Left hindlimb (tissue), 1 donor: ENCODE results near the gene ST8SIA5.

Experiments
- DNase-seq: peaks from one replicate; pipeline ENCODE4 v3.0.0-alpha.2; 2018

The ST8SIA5 gene

GRCh38 chr18:46736736-46737135 is 20.1 kb downstream of the ST8SIA5 start:
- DNase-seq: no peak

GRCh38 chr18:46736135-46736534 is 20.7 kb downstream of the ST8SIA5 start:
- DNase-seq: no peak

GRCh38 chr18:46734981-46735380 is 21.9 kb downstream of the ST8SIA5 start:
- no peak for DNase-seq

- DNase-seq: no peak
Observed at GRCh38 chr18:46733872-46734271, 23.0 kb downstream of the ST8SIA5 start.

DNA sequence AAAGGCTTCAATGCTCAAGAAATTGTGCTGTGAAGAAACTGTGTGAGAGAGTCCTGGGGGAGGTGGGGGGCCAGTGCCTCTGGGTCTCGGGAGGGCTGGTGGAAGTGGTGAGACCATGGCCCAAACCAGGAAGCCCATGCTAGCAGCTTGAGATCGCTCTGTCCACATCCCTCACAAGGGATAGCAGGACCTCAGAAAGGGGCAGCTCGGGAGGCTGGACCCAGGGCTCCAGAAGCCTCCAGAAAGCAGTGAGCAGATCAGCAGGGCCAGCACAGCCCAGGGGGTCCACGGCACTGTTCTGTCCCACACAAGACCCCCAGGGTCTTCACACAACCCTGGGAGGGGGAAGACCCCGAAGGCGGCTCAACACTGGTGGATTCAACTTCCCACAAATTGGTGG is 24.1 kb downstream of the ST8SIA5 start:
- no peak for DNase-seq

DNA sequence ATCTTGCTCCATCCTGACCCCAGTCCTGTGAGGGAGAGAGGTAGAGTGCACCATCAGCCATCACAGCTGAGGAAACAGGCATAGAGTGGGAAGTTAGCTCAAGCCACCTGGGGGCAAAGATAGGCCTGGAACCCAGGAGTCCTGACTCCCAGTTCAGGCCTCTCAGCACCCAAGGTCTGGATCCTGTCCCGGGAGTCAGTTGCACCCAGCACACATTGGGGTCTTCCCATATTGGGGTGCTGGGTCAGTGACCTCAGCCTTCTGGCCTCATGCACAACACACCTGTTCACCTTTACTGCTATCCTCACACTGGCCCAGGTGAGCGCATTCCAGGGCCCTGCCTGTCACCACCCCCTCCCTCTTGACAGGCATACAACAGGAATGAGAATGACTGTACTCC is 24.7 kb downstream of the ST8SIA5 start:
- DNase-seq: no peak

GRCh38 chr18:46731316-46731715 is 25.5 kb downstream of the ST8SIA5 start:
- DNase-seq: no peak

DNA sequence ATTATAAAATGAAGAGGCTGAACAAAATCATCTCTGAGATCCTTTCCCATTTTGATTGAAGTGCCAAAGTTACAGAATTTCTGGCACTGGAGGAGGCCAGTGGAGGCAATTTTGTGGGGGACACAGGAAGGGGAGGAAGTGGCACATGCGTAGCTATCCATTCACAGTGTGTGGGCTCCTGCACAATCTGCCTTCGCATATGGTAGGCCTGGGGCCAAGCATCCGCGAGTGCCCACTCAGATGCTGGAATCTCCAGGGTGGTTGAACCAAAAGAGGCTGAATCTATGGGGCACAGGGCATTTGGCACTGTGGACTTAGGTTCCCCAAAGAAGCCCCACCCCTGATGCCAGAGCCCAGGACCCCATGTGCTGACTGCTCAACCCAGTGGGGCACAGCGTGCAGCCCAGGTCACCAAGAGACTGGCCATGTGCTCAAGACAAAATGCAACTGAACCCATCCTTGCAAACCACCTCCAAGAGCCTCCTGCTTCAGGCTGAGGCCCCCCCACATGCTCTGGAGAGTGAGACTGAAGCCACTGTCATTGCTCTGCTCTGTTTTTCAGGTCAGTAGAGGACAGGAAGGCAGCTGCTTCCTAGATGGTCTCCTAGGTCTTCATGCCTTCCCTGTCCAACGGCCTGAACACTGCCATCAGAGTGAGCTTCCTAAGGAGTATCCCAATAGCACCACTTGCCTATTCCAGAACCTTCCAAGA is 28.5 kb downstream of the ST8SIA5 start:
- no peak for DNase-seq

GRCh38 chr18:46727177-46727576 is 29.7 kb downstream of the ST8SIA5 start:
- DNase-seq: no peak

DNA sequence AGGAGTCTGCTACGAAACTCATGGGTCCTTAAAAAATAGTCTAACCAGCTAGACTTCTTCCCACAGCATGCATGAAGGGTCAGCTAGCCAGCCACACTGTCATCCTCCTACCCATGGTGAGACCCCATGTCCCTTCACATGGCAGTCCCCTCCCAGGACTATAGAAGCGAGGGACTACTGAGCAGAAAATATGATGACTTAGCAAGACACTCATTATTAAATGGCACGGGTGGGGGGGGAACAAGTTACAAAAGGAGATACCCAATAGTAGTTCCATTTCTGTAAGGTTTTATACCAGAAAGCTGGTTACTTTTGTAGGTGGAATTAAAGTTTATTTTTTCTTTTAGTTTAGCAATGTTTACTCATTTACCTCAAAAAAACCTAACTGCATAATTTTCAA is 31.5 kb downstream of the ST8SIA5 start:
- DNase-seq: no peak

GRCh38 chr18:46723856-46724415 is 32.9 kb downstream of the ST8SIA5 start:
- DNase-seq: no peak

- no peak for DNase-seq
Observed at GRCh38 chr18:46722051-46722450, 34.8 kb downstream of the ST8SIA5 start.

DNA sequence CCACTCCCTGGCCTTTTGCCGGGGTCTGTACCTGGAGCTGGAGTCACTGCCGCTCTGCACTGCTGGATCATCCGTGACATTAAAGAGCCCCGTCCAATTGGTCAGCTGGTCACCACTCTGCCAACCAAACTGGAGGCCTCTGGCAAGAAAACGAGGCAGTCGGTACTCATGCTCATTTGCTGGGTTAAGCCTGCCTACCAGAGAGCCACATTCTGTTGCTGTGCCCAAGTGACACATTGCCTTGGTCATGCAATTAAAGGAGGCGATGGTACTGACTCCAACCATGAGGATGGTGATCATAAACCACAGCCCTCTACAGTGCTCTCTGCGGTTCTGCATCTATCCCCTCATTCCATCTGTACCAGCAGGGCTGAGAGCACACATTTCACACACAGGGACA is 35.5 kb downstream of the ST8SIA5 start:
- no peak for DNase-seq

DNA sequence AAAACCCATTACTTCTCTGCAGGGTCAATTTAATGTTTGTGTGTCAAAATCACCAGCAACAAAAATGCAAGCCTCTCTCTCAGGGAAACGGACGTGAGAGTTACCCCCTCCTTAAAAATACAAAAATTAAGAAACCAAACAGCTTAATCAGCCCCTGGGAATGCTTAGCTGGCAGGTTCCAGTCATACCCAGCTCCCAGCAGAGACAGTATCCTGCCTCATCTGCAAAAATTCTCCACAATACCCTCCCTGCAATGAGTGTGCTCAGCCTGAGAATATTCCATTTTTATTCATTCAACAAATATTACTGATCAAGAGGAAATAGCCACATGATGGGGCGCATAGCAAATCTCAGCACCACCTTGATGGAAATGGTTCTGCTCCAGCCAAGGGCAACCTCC is 36.3 kb downstream of the ST8SIA5 start:
- no peak for DNase-seq

DNA sequence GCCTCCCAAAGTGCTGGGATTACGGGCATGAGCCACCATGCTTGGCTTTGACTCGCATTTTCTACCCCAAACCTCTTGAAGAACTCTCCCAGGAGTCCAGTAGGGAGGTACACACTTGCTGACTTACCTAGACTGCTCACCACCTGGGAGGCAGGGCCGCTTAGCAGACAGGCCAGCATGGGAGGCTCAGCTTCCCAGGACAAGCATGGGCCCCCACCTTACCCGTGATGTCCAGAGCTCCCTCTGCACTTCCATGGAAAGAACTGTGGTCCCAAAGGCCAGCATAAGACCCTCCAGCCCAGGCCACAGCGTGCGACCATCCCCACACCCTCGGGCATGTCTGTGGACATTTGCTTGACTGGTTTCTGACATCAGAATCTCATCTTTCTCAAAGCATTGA is 36.8 kb downstream of the ST8SIA5 start:
- no peak for DNase-seq

GRCh38 chr18:46719388-46719787 is 37.5 kb downstream of the ST8SIA5 start:
- DNase-seq: no peak

- no peak for DNase-seq
Observed at GRCh38 chr18:46718501-46719341, 38.1 kb downstream of the ST8SIA5 start.

DNA sequence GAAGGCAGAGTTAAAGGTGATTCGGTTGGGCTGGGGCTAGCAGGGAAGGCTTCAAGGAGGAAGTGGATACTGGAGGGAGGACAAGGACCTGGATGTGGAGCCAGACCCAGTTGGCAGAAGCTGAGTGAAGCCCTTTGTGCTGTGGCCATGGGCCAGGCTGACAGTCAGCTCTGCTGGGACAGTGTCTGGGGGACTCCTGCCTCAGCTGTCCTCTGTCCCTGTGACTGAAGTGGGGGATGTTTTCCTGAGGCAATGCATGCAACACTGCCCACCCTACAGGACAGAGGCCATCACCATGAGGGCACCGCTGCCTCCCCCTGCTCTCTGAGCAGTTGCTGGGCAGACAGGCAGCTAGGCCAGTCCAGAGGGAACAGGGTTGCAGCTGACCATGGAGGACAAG is 40.0 kb downstream of the ST8SIA5 start:
- DNase-seq: no peak

GRCh38 chr18:46716336-46716735 is 40.5 kb downstream of the ST8SIA5 start:
- DNase-seq: no peak

DNA sequence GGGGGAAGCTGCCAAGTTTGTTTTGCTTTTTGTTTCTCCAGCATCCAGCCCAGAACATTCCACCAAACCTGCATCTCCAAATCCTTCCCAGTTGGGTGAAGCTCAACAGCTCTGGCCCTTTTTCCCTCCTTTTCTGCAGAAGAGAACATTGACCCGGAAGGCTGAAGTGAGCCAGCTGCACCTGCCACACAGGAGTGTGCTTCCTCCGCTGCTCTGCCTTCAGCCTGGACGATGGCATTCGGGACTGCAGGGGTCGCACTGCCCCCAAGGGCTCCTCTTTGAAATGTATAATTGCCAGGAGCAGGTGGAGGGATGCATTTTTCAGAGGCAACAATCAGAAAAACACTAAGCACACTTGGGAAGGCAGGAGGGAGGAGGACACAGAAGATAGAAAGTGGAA is 41.8 kb downstream of the ST8SIA5 start:
- DNase-seq: no peak

- peak; percentile 46 for DNase-seq
Observed at GRCh38 chr18:46712406-46712805, 44.4 kb downstream of the ST8SIA5 start.

- DNase-seq: no peak
Observed at GRCh38 chr18:46711444-46711863, 45.4 kb downstream of the ST8SIA5 start.

DNA sequence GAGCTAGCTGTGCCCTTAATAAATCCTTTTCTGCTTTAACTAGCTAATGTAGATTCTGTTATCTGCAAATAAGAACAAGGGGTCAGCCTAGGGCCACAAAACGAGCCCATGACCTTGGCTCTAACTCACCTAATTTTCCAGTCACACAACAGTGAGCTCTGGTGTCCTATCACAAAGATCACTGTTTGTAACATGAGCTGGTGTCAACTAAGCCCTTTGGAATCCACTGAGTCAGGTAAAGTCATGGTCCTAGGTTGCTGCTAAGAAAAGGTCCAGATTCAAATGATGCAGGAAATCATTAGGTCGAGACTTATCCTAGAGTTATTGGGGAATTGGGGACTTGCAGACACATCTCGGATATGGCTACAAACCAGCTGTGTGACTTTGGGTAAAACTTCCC is 49.9 kb downstream of the ST8SIA5 start:
- DNase-seq: no peak

GRCh38 chr18:46705521-46705920 is 51.3 kb downstream of the ST8SIA5 start:
- DNase-seq: no peak
